Prostate gland (tissue), 2 donors: ENCODE results near the gene IL17D.

ENCODE experiments used
- CTCF ChIP-seq, 4 experiments: fragments of 200-600 bp in 2 of 4; fragments of 450-650 bp in 2 of 4; sonication (generic) in 2 of 4; IDR thresholded peaks; 1 replicate in 3 of 4; 2 replicates in 1 of 4; pipeline ENCODE4 v1.5.1; 2016 to 2019; ENCODE audit warnings: antibody characterized with exemption in 4 of 4, mild to moderate bottlenecking in 2 of 4, moderate library complexity in 2 of 4
- POLR2A ChIP-seq: fragments of 450-650 bp; IDR thresholded peaks from one replicate; pipeline ENCODE4 v1.6.1; 2016; ENCODE audit warnings: antibody characterized with exemption, mild to moderate bottlenecking
- POLR2AphosphoS5 ChIP-seq: sonication (generic); formaldehyde crosslinking; IDR thresholded peaks from one replicate; pipeline ENCODE4 v1.6.1; 2017; ENCODE audit warnings: antibody characterized with exemption

GRCh38 chr13:20669162-20669561 is 34.3 kb upstream of the IL17D start:
- no peak for TF ChIP-seq POLR2AphosphoS5
- no peak for TF ChIP-seq CTCF (IDR thresholded peaks at IDR 0.05)
- TF ChIP-seq POLR2A, result no peak
